Transverse colon (tissue), 4 donors: ENCODE results near the gene CORT. TPM values are rescaled to one million over a fixed set of nuclear protein-coding genes. Genes with fewer than 3 reads are reported as not detected.

Experiments used
- DNase-seq: peaks from one replicate; pipeline ENCODE4 v3.0.0-alpha.2; 2019
- H3K27ac ChIP-seq, 4 donors: fragments of 200-600 bp; sonication (generic); 2 replicates each; pipeline ENCODE4 v1.5.1; 2016 to 2018; ENCODE audit warnings: inconsistent platforms in 4 of 4
- H3K27me3 ChIP-seq: fragments of 200-600 bp; sonication (generic); 2 replicates; pipeline ENCODE4 v1.5.1; 2017; ENCODE audit warnings: inconsistent platforms
- H3K36me3 ChIP-seq, 4 donors: fragments of 200-600 bp; sonication (generic); 2 replicates each; pipeline ENCODE4 v1.5.1; 2017 to 2019; ENCODE audit warnings: inconsistent platforms in 4 of 4
- H3K4me1 ChIP-seq, 4 donors: fragments of 200-600 bp; sonication (generic); 2 replicates each; pipeline ENCODE4 v1.5.1; 2017 to 2020; ENCODE audit warnings: inconsistent platforms in 4 of 4
- H3K4me3 ChIP-seq, 4 donors: fragments of 200-600 bp; sonication (generic); 1 replicate in 1 of 4; 2 replicates in 3 of 4; pipeline versions ENCODE4 v1.5.1 to v1.6.1; 2017 to 2019; ENCODE audit warnings: inconsistent platforms in 4 of 4
- H3K9me3 ChIP-seq, 2 donors: fragments of 200-600 bp; sonication (generic); 2 replicates each; pipeline ENCODE4 v1.5.1; 2017 to 2019; ENCODE audit warnings: inconsistent platforms in 2 of 2
- EP300 ChIP-seq: sonication (generic); formaldehyde crosslinking; IDR thresholded peaks from one replicate; pipeline ENCODE4 v1.6.1; 2017; ENCODE audit warnings: antibody characterized with exemption, low read depth
- POLR2A ChIP-seq: fragments of 450-650 bp; IDR thresholded peaks from one replicate; pipeline ENCODE4 v1.6.1; 2016; ENCODE audit warnings: antibody characterized with exemption, mild to moderate bottlenecking, moderate library complexity
- POLR2AphosphoS5 ChIP-seq, 3 donors: sonication (generic); formaldehyde crosslinking; IDR thresholded peaks; one replicate each; pipeline ENCODE4 v1.6.1; 2016; ENCODE audit warnings: antibody characterized with exemption in 3 of 3
- WGBS, 2 donors: methylation state at CpG; one replicate each; pipeline ENCODE4 v1.1.5; 2018; ENCODE audit warnings: low coverage in 1 of 2; 5-methylcytosine and 5-hydroxymethylcytosine counted together
- in situ Hi-C, 4 donors: fragments of 200-750 bp; cut with MboI; loops; one replicate each; pipeline versions ENCODE4 v1.15.0 to v1.15.1; 2017; ENCODE audit warnings: low sequenced_read_pairs in 3 of 4, low pct_ligation_motif_present in 1 of 4, low pct_unique_long_range_greater_than_20kb in 1 of 4
- intact Hi-C: fragments of 100-400 bp; cut with DNase I; formaldehyde crosslinking; loops from one replicate; pipeline ENCODE4 v1.15.1; 2023; ENCODE audit warnings: low total_unique reads
- total RNA-seq, 4 donors: library from RNA; depleted of rRNA; stranded (reverse); fragments of >200 nt; gene quantifications; one replicate each; pipeline ENCODE4 v1.1.0, GENCODE V29; 2016
- TF ChIP-seq, protein P1 (sequence below), 5 experiments: fragments of 200-600 bp in 3 of 5; fragments of 450-650 bp in 2 of 5; sonication (generic) in 3 of 5; IDR thresholded peaks; 1 replicate in 2 of 5; 2 replicates in 3 of 5; pipeline ENCODE4 v1.5.1; 2016 to 2017; ENCODE audit warnings: antibody characterized with exemption in 5 of 5, inconsistent platforms in 3 of 5, mild to moderate bottlenecking in 2 of 5, moderate library complexity in 1 of 5

The CORT gene
- total RNA-seq, 4 donors from 2014 or later, result 1.1 to 6.4 (median 2.6) TPM; not detected in 1

GRCh38 chr1:10489291-10490055 is 39.6 kb downstream of the CORT start:
- intact Hi-C loops (no loop called here), in situ Hi-C loops (loop anchor here in 1 of 4 donors (10.0 kb wide), 1 partner anchor 55 kb away; the partner anchor contains the start of gene CENPS)
- Histone ChIP-seq H3K4me3 (no peak overlapping the region), H3K4me1 (peaks cover 0 to 19% (median 10%) of the 10 kb centered on the region in 4 donors), H3K27ac (no peak overlapping the region), H3K9me3 (no peaks in the 10 kb centered on the region), H3K36me3 (no peaks in the 10 kb centered on the region), H3K27me3 (no peaks in the 10 kb centered on the region)
- TF ChIP-seq EP300, result no peak
- TF ChIP-seq POLR2A, result no peak
- TF ChIP-seq POLR2AphosphoS5 (IDR thresholded peaks at IDR 0.05), result no peak
- TF ChIP-seq, protein P1, sequence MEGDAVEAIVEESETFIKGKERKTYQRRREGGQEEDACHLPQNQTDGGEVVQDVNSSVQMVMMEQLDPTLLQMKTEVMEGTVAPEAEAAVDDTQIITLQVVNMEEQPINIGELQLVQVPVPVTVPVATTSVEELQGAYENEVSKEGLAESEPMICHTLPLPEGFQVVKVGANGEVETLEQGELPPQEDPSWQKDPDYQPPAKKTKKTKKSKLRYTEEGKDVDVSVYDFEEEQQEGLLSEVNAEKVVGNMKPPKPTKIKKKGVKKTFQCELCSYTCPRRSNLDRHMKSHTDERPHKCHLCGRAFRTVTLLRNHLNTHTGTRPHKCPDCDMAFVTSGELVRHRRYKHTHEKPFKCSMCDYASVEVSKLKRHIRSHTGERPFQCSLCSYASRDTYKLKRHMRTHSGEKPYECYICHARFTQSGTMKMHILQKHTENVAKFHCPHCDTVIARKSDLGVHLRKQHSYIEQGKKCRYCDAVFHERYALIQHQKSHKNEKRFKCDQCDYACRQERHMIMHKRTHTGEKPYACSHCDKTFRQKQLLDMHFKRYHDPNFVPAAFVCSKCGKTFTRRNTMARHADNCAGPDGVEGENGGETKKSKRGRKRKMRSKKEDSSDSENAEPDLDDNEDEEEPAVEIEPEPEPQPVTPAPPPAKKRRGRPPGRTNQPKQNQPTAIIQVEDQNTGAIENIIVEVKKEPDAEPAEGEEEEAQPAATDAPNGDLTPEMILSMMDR (IDR thresholded peaks at IDR 0.05), result no peak
- DNase-seq, result no peak
- 25 to 27% methylated on average over 2 to 4 of the region's 4 CpGs for WGBS, 2 donors

- H3K4me1 ChIP-seq, result peaks cover 0 to 28% (median 20%) of the 10 kb centered on the region in 4 donors
- 81 to 85% methylated on average over 6 to 12 of the region's 12 CpGs for WGBS, 2 donors
- DNase-seq, result no peak
- no peaks in the 10 kb centered on the region for H3K36me3 ChIP-seq
- no peak overlapping the region for H3K4me3 ChIP-seq
- no peaks in the 10 kb centered on the region for H3K27me3 ChIP-seq
- no peak overlapping the region for H3K27ac ChIP-seq
- intact Hi-C loops, result no loop called here
- no peaks in the 10 kb centered on the region for H3K9me3 ChIP-seq
- TF ChIP-seq, protein P1 (IDR thresholded peaks at IDR 0.05), result no peak
- TF ChIP-seq POLR2AphosphoS5 (IDR thresholded peaks at IDR 0.05) (no peak), POLR2A (no peak), EP300 (no peak)
- in situ Hi-C loops, result loop anchor here in 1 of 4 donors (10.0 kb wide), 1 partner anchor 56 kb away; the partner anchor contains the start of gene CENPS
These were observed 40.6 kb downstream of the CORT start for GRCh38 chr1:10490286-10490970.

- WGBS, 2 donors, result 81 to 90% methylated on average over 3 to 5 of the region's 5 CpGs
These were observed 44.6 kb downstream of the CORT start for GRCh38 chr1:10494418-10494753.

More at GRCh38 chr1:10494418-10494753, 44.6 kb downstream of the CORT start:
- in situ Hi-C loops, result loop anchor here in 1 of 4 donors (10.0 kb wide), 1 partner anchor 60 kb away; the partner anchor contains the start of gene CENPS
- Histone ChIP-seq H3K27me3 (no peaks in the 10 kb centered on the region), H3K4me3 (no peak overlapping the region), H3K4me1 (peaks cover 0 to 27% (median 20%) of the 10 kb centered on the region in 4 donors), H3K36me3 (no peaks in the 10 kb centered on the region), H3K9me3 (no peaks in the 10 kb centered on the region), H3K27ac (peak overlapping the region in 1 of 4 donors; percentile 73)
- TF ChIP-seq EP300, result no peak
- TF ChIP-seq, protein P1 (IDR thresholded peaks at IDR 0.05), result no peak
- no peak for TF ChIP-seq POLR2AphosphoS5 (IDR thresholded peaks at IDR 0.05)
- no peak for TF ChIP-seq POLR2A
- intact Hi-C loops, result loop anchor here (2.0 kb wide), 1 partner anchor 64 kb away; the partner anchor contains the start of gene CENPS
- no peak for DNase-seq
